Gastrocnemius medialis (tissue), 4 donors: ENCODE measurements around the gene ETS2. TPM values are rescaled to one million over a fixed set of nuclear protein-coding genes. Genes with fewer than 3 reads are reported as not detected.

Experiments used
- ATAC-seq, 2 donors: fragments of 150-250 bp; one replicate each; pipeline ENCODE4 v1.9.1; 2016
- DNase-seq, 2 donors: peaks; one replicate each; pipeline ENCODE4 v3.0.0-alpha.2; 2019
- H3K27ac ChIP-seq, 4 donors: fragments of 200-600 bp; sonication (generic); 1 replicate in 1 of 4; 2 replicates in 3 of 4; pipeline ENCODE4 v1.5.1; 2016 to 2018; ENCODE audit warnings: mild to moderate bottlenecking in 2 of 4, moderate library complexity in 1 of 4
- H3K27me3 ChIP-seq, 3 donors: fragments of 200-600 bp; sonication (generic) in 2 of 3; 1 replicate in 1 of 3; 2 replicates in 2 of 3; pipeline versions ENCODE4 v1.5.1 to v1.6.0; 2016 to 2019; ENCODE audit warnings: mild to moderate bottlenecking in 1 of 3, moderate library complexity in 1 of 3
- H3K36me3 ChIP-seq, 2 donors: fragments of 200-600 bp; sonication (generic) in 1 of 2; one replicate each; pipeline ENCODE4 v1.5.1; 2017 to 2018
- H3K4me1 ChIP-seq, 2 donors: fragments of 200-600 bp; sonication (generic) in 1 of 2; one replicate each; pipeline ENCODE4 v1.5.1; 2016 to 2017; ENCODE audit warnings: mild to moderate bottlenecking in 2 of 2
- H3K4me3 ChIP-seq, 4 donors: fragments of 200-600 bp; sonication (generic) in 3 of 4; 1 replicate in 1 of 4; 2 replicates in 3 of 4; pipeline ENCODE4 v1.5.1; 2016 to 2019; ENCODE audit warnings: mild to moderate bottlenecking in 2 of 4
- H3K9me3 ChIP-seq, 3 donors: fragments of 200-600 bp; sonication (generic) in 2 of 3; 1 replicate in 1 of 3; 2 replicates in 2 of 3; pipeline ENCODE4 v1.5.1; 2016 to 2019
- CTCF ChIP-seq, 5 experiments: fragments of 450-650 bp in 3 of 5; fragments of 200-600 bp in 2 of 5; sonication (generic) in 2 of 5; IDR thresholded peaks in 4 of 5; conservative IDR thresholded peaks in 1 of 5; 1 replicate in 4 of 5; 2 replicates in 1 of 5; pipeline ENCODE4 v1.5.1; 2016 to 2019; ENCODE audit warnings: antibody characterized with exemption in 5 of 5, mild to moderate bottlenecking in 3 of 5, moderate library complexity in 3 of 5
- POLR2A ChIP-seq, 2 donors: fragments of 450-650 bp; IDR thresholded peaks; one replicate each; pipeline ENCODE4 v1.6.1; 2017; ENCODE audit warnings: antibody characterized with exemption in 2 of 2, mild to moderate bottlenecking in 2 of 2, moderate library complexity in 2 of 2
- in situ Hi-C, 4 donors: fragments of 200-750 bp; cut with MboI; loops; one replicate each; pipeline versions ENCODE4 v1.15.0 to v1.8.0; 2017; ENCODE audit warnings: low sequenced_read_pairs in 4 of 4
- intact Hi-C: fragments of 100-400 bp; cut with DNase I; formaldehyde crosslinking; loops from one replicate; pipeline ENCODE4 v1.15.1; 2023; ENCODE audit warnings: low total_unique reads
- total RNA-seq, 4 donors: library from RNA; depleted of rRNA; stranded (reverse); fragments of >200 nt; gene quantifications; one replicate each; pipeline versions ENCODE4 v1.1.0 to v1.2.3, GENCODE V29; 2016

ETS2 gene
- total RNA-seq, 4 donors from 2014 or later = 51.5 to 136 (median 59.3) TPM

GRCh38 chr21:38830671-38831525 lies 25.2 kb downstream of the ETS2 start:
- intact Hi-C loops = loop anchor here (1.0 kb wide), 1 partner anchor 26 kb away; the partner anchor contains the start of gene ETS2
- peak overlapping the region; percentile 12 to 31 (median 26) for H3K27ac ChIP-seq

GRCh38 chr21:38831526-38832467 lies 26.1 kb downstream of the ETS2 start:
- Histone ChIP-seq H3K27me3 (no peaks in the 10 kb centered on the region), H3K4me3 (no peak overlapping the region), H3K9me3 (no peaks in the 10 kb centered on the region), H3K36me3 (no peaks in the 10 kb centered on the region), H3K4me1 (peaks cover 6 to 9% of the 10 kb centered on the region in 2 donors), H3K27ac (peak overlapping the region; percentile 12 to 57 (median 28))
- intact Hi-C loops = loop anchor here (1.0 kb wide), 1 partner anchor 26 kb away; the partner anchor contains the start of gene ETS2
- no peak for TF ChIP-seq CTCF (IDR thresholded peaks at IDR 0.05 in 4 of 5, conservative IDR thresholded peaks at IDR 0.05 in 1 of 5)
- TF ChIP-seq POLR2A (IDR thresholded peaks at IDR 0.05) = no peak
- in situ Hi-C loops = no loop called here
- DNase-seq (peak; percentile 70 to 83), ATAC-seq (peak; percentile 91 to 93)

More at GRCh38 chr21:38830671-38831525, 25.2 kb downstream of the ETS2 start:
- no peak overlapping the region for H3K4me3 ChIP-seq
- H3K4me1 ChIP-seq = peaks cover 6 to 9% of the 10 kb centered on the region in 2 donors
- no peaks in the 10 kb centered on the region for H3K27me3 ChIP-seq
- H3K36me3 ChIP-seq = no peaks in the 10 kb centered on the region
- ATAC-seq = no peak
- DNase-seq = no peak
- TF ChIP-seq POLR2A (IDR thresholded peaks at IDR 0.05) (no peak), CTCF (IDR thresholded peaks at IDR 0.05 in 4 of 5, conservative IDR thresholded peaks at IDR 0.05 in 1 of 5) (no peak)
- no peaks in the 10 kb centered on the region for H3K9me3 ChIP-seq
- in situ Hi-C loops = no loop called here

GRCh38 chr21:38832664-38833063 lies 26.9 kb downstream of the ETS2 start:
- TF ChIP-seq CTCF (IDR thresholded peaks at IDR 0.05 in 4 of 5, conservative IDR thresholded peaks at IDR 0.05 in 1 of 5) (no peak), POLR2A (IDR thresholded peaks at IDR 0.05) (no peak)
- peaks cover 6 to 9% of the 10 kb centered on the region in 2 donors for H3K4me1 ChIP-seq
- no peak overlapping the region for H3K27ac ChIP-seq
- H3K4me3 ChIP-seq = no peak overlapping the region
- H3K9me3 ChIP-seq = no peaks in the 10 kb centered on the region
- ATAC-seq (no peak), DNase-seq (no peak)
- intact Hi-C loops = no loop called here
- H3K36me3 ChIP-seq = no peaks in the 10 kb centered on the region
- no peaks in the 10 kb centered on the region for H3K27me3 ChIP-seq
- in situ Hi-C loops = no loop called here

GRCh38 chr21:38833117-38833516 lies 27.4 kb downstream of the ETS2 start:
- ATAC-seq (no peak), DNase-seq (no peak)
- no peaks in the 10 kb centered on the region for H3K36me3 ChIP-seq
- H3K9me3 ChIP-seq = no peaks in the 10 kb centered on the region
- intact Hi-C loops (no loop called here), in situ Hi-C loops (no loop called here)
- no peak overlapping the region for H3K27ac ChIP-seq
- H3K27me3 ChIP-seq = no peaks in the 10 kb centered on the region
- H3K4me3 ChIP-seq = no peak overlapping the region
- peaks cover 6 to 9% of the 10 kb centered on the region in 2 donors for H3K4me1 ChIP-seq
- no peak for TF ChIP-seq POLR2A (IDR thresholded peaks at IDR 0.05)
- peak in 1 of 5 experiments; percentile 8 for TF ChIP-seq CTCF (IDR thresholded peaks at IDR 0.05 in 4 of 5, conservative IDR thresholded peaks at IDR 0.05 in 1 of 5)
